BJ (cell line): ENCODE measurements around the gene ETF1. TPM values are rescaled to one million over a fixed set of nuclear protein-coding genes. Genes with fewer than 3 reads are reported as not detected.

Experiments used
- CTCF ChIA-PET: fragments of 350-600 bp; formaldehyde crosslinking; extraction: SDS; loops from one replicate; lab custom pipeline; 2021; ENCODE audit warnings: antibody characterized with exemption, inconsistent platforms; lab: Yijun Ruan, JAX
- POLR2A ChIA-PET: fragments of 300-600 bp; sonication (Branson Sonifier 250); formaldehyde crosslinking; extraction: SDS; loops from one replicate; lab custom pipeline; 2021; ENCODE audit warnings: antibody characterized with exemption; lab: Charles Lee
- DNase-seq: peaks from one replicate; pipeline ENCODE4 v3.0.0-alpha.2; 2011; ENCODE audit warnings: low read depth
- H3K27me3 ChIP-seq: 2 replicates; pipeline ENCODE4 v1.6.0; 2011; ENCODE audit warnings: low read length; ENCODE audit not compliant: control insufficient read depth, insufficient read depth
- H3K36me3 ChIP-seq: 2 replicates; pipeline ENCODE4 v1.5.1; 2011; ENCODE audit warnings: low read length; ENCODE audit not compliant: control insufficient read depth, insufficient read depth
- H3K4me3 ChIP-seq: 2 replicates; pipeline ENCODE4 v1.5.1; 2011; ENCODE audit warnings: low read depth, mild to moderate bottlenecking, control low read depth, low read length
- polyA plus RNA-seq: library from polyadenylated mRNA; depleted of rRNA; stranded (reverse); fragments of >200 nt; gene quantifications from 2 replicates; pipeline ENCODE4 v1.2.3, GENCODE V29; 2011
- TF ChIP-seq, protein P1 (sequence below): IDR thresholded peaks from 2 replicates; pipeline ENCODE4 v1.5.1; 2011; ENCODE audit warnings: low read depth, mild to moderate bottlenecking, control low read depth, inconsistent platforms, low read length, moderate library complexity; ENCODE audit not compliant: insufficient read depth

The ETF1 gene
- polyA plus RNA-seq, 1 experiment = 52.4 TPM

DNA sequence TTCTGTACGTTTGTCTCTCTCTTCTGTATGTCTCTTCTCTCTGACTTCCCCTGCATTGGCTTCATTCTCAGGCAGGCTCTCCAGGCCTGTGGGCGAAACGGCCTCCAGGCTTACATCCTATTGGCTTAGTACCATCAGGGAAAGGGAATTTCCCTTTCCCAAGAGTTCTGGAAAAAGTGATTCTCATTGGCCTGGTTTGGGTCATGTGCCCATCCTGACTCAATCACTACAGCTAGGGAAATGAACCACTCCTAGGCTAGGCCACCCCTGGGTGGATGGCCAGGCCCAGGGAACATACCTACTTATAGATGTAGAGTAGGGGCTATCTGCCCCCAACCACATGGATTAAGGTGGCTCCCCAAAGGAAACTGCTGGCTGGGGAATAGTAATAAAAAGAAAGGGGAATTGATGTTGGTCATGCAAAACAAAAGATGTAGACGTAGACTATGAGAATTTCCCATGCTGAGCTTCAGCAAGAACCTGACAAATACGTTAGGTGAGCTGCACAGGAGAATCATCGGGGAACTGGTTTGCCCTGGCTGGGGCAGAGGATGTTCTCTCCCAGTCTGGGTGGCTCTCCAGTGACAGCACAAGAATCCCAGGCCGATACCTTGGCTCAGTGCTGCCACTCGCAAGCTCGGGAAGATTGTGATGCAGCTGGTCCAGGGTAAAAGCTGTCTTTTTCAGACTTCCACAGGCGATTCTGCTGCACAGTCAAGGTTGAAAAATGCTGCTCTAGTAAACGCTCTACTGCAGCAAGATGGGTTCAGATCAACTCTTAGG is 81.5 kb downstream of the ETF1 start:
- no peaks in the 10 kb centered on the region for H3K27me3 ChIP-seq
- no peak for DNase-seq
- POLR2A ChIA-PET = interaction anchor here (0.5 to 0.6 kb wide), 2 partner anchors 78 to 118 kb away, joined by 5 read pairs; no protein-coding TSS in a partner anchor
- H3K36me3 ChIP-seq = no peaks in the 10 kb centered on the region
- TF ChIP-seq, protein P1, sequence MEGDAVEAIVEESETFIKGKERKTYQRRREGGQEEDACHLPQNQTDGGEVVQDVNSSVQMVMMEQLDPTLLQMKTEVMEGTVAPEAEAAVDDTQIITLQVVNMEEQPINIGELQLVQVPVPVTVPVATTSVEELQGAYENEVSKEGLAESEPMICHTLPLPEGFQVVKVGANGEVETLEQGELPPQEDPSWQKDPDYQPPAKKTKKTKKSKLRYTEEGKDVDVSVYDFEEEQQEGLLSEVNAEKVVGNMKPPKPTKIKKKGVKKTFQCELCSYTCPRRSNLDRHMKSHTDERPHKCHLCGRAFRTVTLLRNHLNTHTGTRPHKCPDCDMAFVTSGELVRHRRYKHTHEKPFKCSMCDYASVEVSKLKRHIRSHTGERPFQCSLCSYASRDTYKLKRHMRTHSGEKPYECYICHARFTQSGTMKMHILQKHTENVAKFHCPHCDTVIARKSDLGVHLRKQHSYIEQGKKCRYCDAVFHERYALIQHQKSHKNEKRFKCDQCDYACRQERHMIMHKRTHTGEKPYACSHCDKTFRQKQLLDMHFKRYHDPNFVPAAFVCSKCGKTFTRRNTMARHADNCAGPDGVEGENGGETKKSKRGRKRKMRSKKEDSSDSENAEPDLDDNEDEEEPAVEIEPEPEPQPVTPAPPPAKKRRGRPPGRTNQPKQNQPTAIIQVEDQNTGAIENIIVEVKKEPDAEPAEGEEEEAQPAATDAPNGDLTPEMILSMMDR = no peak
- CTCF ChIA-PET = interaction anchor here (0.6 to 11.1 kb wide), 6 partner anchors 12 to 241 kb away, joined by 3 to 101 read pairs (median 15); no protein-coding TSS in a partner anchor
- H3K4me3 ChIP-seq = no peak overlapping the region

DNA sequence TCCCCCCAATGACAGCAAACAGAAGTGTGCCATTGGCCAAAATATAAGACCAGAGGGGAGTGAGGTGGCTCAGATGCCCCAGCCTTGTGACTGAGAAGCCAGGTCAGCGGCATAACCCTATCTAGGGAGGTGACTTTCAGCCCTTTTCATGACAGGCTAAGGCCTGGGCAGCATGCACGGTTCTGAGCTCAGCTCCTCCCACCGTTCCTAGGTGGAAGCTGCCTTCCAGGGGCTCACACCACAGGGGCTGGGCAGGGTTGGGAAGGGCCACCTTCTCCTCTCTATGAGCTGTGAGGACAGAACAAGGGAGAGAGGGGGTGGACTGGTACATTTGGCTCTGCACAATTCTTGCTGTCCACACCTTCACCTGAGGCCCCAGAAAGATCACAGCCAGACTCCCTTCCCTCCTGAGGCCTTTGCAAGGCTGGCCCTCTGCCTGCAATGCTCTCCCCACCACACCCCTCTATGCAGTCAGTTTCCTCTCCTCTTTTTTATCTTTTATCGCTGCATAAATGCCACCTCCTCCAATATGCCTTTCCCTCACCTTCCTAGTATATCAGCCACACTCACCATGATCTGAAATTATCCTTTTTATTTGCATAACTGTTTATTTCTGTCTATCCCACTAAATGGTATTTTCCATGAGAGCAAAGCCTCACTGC is 82.9 kb downstream of the ETF1 start:
- DNase-seq = no peak
- no peaks in the 10 kb centered on the region for H3K27me3 ChIP-seq
- CTCF ChIA-PET = interaction anchor here (1.2 to 11.1 kb wide), 4 partner anchors 10 to 83 kb away, joined by 3 to 101 read pairs (median 53); partner anchors contain the start of gene ETF1
- TF ChIP-seq, protein P1 = no peak
- no peak overlapping the region for H3K4me3 ChIP-seq
- POLR2A ChIA-PET = no interaction called here
- no peaks in the 10 kb centered on the region for H3K36me3 ChIP-seq

DNA sequence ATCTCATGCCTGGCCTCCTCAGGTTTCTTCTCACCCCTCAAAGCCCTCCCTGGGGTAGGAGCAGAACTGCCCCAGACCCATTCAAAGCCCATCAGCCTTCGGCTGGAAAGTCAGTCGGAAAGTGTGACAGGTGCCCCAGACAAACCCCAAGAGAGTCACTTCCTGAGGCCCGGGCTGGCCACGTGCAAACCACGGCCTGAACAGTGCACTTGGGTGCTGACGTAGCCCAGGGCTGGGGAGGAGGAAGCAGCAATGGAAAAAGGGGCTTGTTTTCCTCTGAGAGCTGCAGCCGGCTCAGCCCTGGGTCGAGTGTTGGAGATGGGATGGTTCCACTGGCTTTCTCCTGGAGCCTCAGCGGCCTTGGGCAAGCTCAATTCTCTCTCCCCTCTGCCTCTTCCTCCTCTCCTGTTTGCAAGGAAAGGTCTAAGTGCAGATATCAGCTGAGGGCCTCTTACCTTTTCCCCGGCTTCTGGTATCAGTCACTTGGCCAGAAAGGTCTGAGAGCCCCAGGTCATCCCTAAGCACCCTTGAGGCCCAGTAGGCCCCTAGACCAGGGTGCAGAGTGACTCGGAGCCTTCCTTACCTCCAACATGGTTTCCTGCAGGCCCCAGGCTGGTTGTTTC is 83.6 kb downstream of the ETF1 start:
- POLR2A ChIA-PET = no interaction called here
- no peaks in the 10 kb centered on the region for H3K27me3 ChIP-seq
- CTCF ChIA-PET = interaction anchor here (1.8 to 11.1 kb wide), 2 partner anchors 10 to 84 kb away, joined by 7 to 101 read pairs; partner anchors contain the start of gene ETF1
- H3K4me3 ChIP-seq = no peak overlapping the region
- TF ChIP-seq, protein P1 = no peak
- DNase-seq = no peak
- H3K36me3 ChIP-seq = no peaks in the 10 kb centered on the region

DNA sequence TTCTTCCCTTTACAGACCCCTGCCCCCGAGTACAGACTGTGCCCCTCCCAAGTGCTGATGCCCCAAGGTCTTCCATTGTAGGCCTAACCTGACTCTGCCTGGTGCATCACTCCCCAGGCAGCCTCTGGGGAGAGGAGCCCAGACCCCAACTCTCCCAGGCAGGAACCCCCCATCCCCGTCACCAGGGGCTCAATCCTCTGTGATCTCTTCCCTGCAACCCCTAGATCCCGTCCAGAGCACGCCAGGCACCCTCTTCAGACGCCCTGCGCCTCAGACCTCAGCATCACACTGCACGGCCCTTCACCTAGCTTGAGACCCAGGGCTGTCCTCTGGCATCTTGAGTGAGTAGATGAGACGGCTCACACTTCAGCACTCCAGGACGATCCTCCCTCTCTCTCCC is 84.2 kb downstream of the ETF1 start:
- POLR2A ChIA-PET = no interaction called here
- Histone ChIP-seq H3K4me3 (no peak overlapping the region), H3K27me3 (no peaks in the 10 kb centered on the region), H3K36me3 (no peaks in the 10 kb centered on the region)
- CTCF ChIA-PET = interaction anchor here (1.8 to 11.1 kb wide), 2 partner anchors 9 to 85 kb away, joined by 7 to 101 read pairs; partner anchors contain the start of gene ETF1
- TF ChIP-seq, protein P1 = no peak
- DNase-seq = no peak

DNA sequence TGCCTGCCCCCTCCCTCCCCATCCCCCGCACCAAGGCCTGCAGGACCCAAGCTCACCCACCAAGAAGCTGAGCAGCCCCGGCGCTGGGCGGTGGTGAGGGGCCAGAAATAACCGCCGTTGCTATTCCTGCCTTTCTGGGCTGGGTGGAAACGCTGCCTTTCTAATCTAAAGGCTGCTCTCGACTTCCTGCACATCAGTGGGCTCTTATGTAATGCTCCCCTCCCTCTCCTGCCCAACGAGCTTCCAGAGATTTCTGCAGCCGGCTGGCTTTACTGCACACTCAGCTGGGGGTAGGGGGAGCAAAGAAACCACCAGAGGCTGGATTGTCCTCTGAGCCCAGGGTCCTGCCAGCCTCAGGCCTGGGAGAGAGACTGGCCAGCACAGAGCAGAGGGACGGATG is 84.7 kb downstream of the ETF1 start:
- TF ChIP-seq, protein P1 = no peak

More for the DNA sequence above, 84.7 kb downstream of the ETF1 start:
- ChIA-PET POLR2A (no interaction called here), CTCF (interaction anchor here (1.8 to 11.1 kb wide), 3 partner anchors 8 to 85 kb away, joined by 7 to 101 read pairs (median 45); partner anchors contain the start of gene ETF1)
- Histone ChIP-seq H3K4me3 (no peak overlapping the region), H3K27me3 (no peaks in the 10 kb centered on the region), H3K36me3 (no peaks in the 10 kb centered on the region)
- DNase-seq = no peak
